Cerebellar cortex (tissue), 1 donor: ENCODE measurements around the gene SEPTIN8.
A peak's percentile ranks its signal among the peaks of the same experiment; 100 is the strongest.

Experiments
- DNase-seq: peaks from one replicate; pipeline ENCODE4 v3.0.0-alpha.2; 2015; ENCODE audit warnings: low spot score

The SEPTIN8 gene

DNA sequence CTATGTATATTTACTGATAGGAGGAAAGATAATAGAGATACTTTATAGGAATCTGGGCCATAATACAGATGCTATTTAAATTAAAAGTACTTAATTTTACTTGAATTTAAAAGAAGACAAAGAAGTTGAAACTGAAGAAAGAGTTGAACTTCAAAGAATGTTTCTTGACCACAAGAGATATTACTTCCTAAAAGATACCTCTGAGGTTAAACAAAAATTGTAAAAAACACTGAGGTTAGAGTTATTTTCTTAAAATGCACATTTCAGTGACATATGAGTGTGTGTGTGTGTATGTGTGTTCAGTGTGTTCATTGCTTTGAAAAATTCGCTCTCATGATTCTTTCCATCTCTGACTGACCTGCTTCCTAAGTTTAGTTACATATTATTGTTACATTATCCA lies 3.5 kb upstream of the SEPTIN8 start:
- DNase-seq = no peak

DNA sequence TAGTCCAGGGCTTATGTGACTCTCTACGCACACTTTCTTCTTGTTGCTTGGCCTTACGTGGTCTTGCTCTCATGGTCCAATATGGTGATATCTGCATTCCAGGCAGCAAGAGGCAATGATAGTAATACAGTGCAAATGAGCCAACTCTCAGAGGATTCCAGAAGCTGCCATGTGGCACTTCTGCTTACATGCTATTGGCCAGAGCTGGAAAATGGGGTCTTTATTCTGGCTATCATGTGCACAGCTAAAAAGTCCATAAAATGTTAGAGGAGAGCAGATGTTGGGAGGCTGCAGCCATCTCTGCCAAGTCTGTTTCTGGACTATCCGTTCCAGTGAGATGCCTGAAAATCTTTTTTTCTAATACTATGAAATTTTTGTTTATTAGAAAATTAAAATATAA lies 2.9 kb upstream of the SEPTIN8 start:
- no peak for DNase-seq

DNA sequence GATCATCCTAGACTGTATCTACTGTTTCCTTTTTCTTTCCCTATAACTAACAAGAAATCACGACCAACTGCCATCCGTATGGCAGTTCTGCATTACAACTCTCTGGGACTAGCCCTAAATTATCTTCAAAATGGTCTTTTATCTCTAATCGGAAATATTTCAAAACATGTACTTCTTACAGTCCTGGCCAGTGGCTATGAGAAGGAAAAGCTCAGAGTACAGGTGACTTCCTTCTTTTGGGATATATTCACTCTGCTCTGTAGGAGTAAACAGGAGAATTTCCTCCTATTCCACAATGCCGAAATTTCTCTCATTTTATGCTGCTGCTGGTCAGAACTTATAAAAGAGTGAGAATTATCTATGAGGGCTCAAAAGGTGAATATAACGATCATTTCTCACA lies 1.8 kb upstream of the SEPTIN8 start:
- no peak for DNase-seq

DNA sequence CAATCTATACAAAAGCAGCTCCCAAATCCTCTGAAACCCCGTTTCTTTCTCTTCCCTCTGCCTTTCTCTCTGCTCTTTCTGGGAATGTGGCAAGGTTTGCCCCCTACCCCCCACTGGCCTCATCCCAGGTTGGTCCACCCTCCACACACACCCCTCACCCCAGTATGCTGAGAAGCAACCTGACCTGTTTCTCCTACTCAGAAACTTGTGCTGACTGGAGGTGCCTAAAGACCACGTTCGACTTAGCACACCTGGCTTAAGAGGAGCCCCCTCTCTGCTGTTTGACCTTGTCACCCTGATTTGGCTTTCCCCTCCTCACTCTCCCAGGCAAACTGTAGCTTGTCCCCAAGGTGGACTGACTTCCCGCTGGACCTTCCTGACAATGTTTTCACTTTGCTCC lies 1.1 kb upstream of the SEPTIN8 start:
- DNase-seq = no peak

DNA sequence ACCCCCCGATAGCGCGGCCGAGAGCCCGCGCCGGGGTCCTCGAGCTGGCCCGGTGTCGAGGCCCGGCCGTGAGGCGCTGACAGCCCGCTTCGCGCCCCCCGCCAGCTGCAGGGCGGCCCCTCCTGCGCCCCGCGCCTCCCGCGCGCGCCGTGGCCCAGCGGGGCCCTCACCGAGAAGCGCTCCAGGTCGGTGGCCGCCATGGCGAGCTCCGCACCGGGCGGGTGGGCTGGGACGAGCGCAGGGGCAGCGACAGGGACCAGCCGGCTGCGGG lies 166 bp downstream of the SEPTIN8 start:
- DNase-seq = no peak

DNA sequence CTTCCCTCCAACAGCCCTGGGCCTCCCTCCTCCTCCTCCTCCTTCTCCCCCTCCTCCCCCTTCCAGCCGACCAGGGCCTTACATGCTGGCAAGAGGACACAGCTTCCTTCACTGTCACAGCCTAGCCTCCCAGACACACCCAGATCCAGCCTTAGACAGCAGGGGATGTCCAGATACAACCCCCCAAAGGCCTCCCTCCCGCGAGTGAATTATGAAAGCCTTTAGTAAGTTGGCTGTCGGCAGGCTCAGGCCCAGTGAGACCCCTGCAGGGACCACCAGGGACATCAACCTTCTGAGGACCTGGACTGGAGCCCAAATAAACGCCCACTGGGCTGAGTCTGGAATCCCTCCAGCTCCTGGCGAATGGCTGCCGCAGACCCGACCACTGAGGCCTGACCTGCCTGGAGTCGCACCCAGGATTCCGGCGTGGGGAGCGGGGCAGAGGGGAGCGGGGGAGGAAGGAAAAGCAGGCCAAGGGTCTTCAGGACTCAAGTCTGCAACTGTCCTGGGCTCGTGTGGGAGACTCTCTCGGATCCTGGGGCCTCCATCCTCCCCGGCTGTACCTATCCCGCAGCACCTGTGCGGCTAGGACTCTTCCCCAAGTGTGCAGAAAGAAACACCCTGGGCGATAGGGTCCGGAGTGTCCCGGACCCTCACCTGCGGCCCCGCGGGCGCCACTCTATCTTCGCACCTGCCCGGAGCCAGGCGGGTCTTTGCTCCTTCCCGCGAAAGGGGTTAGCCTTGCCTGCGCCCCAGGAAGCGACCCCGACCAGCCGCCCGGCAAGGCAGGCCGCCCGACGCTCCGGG lies 705 bp downstream of the SEPTIN8 start:
- peak; percentile 38 for DNase-seq

DNA sequence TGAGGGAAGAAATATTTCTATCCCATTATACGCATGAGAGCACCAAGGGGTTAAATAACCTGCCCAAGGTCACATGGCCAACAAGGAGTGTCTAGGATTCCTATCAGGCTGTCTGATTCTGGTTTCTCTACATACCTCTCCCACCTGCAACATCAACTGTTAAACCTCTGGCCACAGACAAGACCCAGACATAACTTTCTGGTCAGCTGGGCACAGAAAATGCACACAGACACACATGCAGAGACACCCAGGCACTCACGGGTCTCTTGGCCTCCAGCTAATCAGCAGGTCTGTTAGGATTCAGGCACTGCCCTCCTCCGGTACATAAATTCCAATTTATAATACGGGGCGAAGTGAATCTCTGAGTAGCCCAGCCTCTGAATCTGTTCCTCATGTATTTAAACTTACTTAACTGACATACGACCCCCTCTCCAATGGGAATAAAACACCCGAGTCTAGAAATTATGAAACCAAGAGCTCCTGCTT lies 1.5 kb downstream of the SEPTIN8 start:
- peak; percentile 60 for DNase-seq

DNA sequence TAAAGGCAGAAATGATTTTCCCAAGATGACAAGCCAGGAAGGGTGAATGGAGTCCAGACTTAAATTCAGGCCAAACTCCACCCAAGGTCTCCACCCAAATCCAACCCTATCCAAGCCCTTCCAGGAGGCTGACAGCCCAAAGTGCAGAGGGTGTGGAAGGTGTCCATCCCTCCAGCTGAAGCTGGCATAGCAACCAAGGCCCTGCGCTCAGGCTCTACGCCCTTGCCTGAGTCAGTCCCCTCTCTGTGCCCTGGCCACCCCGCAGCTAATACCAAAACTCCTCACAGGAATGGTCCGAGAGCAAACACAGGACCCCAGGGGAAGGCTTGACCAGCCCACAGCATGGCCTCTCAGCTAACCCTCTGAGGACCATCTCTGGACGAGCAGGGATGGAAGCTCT lies 2.1 kb downstream of the SEPTIN8 start:
- peak; percentile 27 for DNase-seq

DNA sequence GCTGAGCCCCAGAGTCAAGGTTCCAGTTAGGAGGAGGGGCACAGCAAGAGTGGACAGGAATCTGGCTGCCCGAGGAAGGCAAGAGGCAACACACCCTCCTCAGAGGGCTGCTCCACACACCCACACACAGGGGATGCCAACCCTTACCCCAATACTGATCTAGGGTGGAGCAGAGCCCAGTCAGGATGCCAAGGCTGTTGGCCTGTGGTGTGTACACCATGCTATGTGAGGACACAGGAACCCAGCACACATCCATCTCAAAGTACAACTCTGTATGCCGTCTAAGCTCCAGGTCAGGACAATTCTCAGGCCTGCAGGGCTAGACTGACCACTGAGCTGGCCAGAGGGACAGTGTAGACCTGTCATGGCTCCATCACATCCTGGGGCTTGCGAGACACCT lies 2.6 kb downstream of the SEPTIN8 start:
- DNase-seq = no peak

DNA sequence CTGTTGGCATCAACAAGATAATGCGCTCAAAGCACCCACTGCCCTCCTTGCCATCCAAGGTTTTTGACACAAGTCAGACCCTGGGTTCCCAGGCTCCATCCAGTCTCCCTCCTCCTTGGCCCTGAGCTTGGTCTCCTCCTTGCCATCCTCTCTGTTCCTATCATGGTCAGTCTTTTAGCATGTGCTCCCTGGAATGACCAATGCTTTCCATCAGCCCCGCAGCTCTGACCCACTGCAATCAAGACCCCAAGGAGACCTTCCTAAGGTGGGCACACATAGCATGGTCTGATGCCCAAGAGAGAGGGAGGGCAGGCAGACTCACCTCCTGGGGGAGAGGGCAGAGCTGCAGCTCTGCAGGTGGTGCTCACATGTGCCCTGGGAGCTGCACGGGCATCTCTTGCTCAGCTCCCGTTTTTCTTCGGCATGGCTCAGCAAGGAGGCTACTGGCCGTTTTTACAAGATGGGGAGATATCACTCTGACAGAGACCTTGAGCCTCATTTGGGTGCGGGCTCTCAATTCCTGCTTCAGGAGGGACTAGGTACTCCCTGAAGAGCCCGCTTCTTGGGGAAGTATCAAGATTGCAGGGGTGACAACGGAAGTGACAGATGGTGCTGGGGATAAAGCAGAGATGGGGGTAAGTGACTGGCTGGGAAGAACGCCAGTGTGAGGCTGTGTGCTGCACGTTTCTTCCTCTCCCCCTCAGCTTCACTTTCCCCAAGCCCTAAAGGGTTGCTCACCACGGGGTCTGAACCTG lies 3.3 kb downstream of the SEPTIN8 start:
- peak; percentile 62 for DNase-seq

DNA sequence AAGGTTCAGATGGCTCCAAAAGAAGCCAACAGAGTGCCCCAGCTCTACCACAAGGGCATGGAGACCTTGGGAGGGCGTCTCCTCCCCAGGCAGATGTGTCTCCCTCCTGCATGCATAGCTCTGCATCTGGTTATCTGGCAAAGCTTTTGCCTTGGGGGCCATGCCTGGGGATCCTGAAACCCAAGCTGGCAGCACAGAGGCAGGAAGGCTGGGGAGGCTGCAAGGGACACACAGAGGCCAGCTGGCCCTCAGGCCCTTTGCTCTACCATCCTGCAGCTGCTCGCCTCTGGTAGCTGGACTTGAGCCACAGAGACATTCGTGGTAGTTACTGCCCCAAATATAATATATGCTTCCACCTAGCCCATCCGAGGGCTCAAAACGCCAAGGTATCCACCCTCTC lies 3.9 kb downstream of the SEPTIN8 start:
- DNase-seq = no peak

DNA sequence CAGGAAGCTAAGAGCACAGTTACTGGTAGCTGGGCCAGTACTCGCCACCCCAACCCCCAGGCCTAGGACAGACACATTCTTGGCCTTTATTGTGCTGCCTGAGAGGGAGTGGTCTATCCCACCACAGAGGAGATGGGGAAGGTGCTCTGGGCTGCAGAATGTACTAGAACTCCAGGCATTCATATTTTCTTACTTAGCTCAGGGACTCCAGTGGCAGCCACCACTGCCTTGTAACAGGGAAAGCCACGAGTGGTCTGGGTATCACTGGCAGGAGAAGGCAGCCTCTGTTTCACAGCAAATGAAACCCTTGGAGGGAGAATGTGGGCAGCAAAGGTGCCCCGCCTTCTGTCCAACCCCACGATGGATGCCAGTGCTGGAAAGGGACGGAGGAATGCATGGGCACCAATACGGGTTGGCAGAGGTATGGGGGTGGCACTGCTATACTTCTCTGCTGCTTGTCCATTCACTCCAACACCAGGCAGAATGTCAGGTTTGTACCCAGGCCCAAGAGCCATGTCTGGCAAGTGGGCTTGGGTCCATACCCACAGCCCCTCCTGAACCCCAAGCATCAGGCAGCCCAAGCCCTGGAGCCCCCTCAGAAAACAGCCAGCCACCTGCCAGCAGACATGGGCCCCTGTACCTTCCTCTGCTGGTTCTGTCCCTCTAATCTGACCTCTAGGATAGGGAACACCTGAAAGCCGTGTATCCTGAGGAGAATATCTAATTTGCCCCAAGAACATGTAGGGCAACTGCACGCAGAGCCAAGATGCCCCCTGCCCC lies 4.6 kb downstream of the SEPTIN8 start:
- DNase-seq = peak; percentile 15

DNA sequence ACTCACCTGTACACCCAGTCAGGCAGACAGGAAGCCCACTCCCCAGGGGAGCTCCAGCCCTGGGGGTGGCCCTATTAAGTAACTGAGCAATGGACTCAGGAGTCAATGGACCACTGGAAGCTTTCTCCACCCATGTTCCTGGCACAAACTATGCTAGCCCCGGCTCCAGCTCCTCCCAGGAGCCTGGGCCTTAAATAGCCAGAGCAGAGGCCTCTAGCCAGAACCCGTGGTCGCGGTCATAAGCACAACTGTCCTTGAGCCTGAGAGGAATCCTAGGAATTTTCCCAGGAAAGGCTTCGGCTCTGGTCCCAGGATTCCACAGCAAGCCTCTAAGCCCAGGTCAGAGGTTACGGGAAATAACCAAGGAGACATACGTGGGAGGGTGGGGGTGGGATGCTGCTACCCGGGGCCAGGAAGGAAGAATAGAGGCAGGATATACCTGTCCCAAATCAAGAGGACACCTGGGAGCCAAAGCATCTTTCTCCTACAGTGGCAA lies 5.5 kb downstream of the SEPTIN8 start:
- peak; percentile 46 for DNase-seq

DNA sequence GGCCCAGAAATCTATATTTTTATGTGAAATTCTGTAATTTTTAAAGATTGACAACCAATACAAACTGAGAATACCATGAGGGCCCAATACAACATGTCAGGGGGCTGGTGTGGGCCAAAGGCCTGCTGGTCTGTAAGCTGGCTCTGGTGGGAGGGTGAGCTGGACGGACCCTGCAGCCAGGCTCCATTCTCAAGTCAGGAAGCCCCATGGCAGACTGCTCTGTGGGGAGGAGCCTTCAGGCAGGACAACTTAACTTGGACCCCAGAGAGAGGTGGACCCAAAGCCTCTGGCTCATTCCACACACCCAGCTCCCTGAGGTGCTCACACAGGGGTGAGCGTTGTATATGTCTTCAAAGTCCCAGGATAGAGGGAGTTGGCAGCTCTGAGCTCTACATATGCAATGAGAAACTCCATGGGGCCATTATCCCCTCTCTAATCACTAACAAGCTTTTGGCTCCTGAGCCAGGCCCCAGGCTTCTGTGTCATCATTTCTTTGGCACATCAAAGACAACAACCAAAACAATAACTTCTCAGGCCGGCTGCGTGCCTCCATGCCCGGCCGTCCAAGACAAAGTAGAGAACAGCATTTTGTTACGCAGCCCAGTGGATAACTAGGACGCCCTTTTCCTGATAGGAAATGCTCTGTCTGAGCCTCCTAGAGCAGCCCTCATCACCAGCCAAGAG lies 6.4 kb downstream of the SEPTIN8 start:
- DNase-seq = peak; percentile 39

DNA sequence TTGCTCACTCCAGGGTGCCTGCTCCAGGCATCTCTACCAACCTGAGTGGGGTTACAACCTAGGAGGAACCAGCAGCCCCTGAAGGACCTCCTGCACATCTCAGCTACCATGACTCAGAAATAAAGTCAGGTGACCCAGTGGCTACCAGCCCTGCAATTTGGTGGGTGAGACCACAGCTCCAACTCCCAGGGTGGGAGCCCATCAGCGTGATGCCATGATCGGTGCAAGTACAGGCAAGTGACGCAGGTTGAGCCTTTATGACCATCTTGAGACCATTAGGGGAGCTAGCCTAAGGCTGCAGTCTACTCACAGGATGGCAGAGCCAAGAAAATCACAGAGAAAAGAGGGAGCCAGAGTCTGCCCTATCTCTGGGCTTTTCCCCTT lies 8.6 kb downstream of the SEPTIN8 start:
- no peak for DNase-seq

DNA sequence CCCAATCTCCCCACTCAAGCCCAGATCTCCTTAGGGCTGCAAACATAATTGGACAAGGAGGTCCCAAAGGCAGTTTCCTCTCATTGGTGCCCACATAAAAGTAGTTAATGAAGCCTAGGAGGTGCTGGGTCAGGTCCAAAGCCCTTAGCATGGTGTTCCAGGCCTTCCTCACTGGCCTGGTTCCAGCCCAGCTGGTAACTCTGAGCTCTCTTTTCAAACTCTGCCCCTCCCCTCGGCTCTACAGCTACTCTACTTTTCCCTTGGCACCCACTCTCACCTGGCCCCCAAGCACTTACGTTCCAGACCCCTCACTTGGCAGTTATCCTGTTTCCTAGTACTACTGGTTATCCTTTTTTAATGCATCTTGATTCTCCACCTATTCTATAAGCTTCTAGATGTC lies 9.9 kb downstream of the SEPTIN8 start:
- DNase-seq = peak; percentile 43

DNA sequence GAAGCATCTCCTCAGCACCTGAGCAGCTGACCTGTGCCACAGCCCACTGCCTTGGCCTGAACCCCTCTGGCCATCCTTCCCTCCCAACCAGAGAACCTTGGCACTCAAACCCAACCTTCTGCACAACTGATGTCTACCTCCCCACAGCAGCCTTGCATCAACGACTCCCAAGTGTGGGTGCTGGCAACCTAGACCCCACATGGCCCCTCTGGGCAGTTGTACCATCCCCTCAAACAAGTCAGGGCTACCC lies 10.3 kb downstream of the SEPTIN8 start:
- DNase-seq = no peak

DNA sequence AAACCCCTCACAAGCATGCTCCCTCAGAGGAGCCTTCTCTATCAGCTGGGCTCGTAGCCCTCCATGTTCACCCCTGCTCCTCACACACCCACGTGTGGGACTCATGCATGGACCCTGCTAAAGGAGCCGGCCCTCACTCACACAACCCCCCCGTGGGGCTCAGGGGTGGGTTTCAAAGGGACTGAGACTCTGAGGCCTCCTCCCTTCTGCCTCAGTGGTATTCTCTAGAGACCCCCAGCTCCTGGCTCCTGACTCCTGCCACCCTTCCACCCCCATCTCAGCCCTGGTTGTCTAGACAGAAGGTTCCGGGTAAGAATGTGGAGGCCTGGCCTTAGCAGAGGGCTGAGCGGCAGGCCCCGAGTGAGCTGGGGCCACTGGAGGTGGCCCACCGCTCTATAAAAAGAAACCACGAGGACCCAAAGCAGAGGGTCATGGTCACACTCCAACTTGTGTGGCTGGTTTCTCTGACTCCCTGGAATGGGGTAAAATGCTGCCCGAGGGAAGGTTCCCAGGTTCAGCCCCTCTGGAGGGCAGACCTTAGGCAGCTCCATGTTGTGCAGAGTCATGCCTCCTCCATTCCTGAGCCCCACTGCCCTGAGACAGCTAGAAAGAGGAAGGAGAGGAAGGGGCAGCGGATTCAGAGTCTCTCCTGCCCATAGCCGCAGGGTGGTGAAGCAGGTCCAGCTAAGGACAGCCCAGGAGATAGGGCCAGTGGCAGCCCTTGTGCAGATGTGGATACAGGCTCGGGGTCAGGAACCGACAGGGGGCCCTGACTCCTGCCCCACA lies 10.8 kb downstream of the SEPTIN8 start:
- DNase-seq = no peak

DNA sequence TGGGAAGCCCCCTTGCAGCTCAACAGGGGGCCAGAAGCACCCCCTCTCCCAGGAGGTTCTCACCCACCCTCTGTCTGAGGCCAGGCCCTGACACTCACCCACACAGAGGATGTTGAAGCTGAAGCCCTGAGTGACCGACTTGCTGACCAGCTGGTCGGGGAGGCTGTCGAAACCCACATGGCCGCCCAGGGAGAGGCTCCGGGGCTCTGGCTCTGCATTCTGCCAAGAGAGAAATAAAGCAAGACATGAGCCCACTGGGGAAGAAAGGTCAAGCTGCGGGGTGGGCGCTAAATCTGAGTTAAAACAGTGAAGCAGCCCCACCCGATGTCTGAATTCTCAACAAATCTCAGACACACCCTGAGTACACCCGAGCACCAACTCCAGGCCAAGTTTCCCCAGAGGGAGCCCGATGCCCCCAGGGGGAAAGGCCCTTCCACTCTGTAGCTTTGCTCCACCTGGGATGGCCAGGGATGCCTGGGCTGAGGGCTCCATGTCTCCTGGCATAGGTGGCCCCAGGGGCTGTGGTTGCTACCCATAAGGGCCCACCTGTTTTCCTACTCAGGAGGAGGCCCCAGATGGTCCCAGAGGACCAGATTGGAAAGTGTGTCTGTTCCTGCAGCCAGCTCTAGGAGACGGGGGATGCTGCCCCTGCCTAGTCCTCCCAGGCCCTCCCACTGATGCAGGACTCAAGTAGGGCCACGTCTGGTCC lies 11.6 kb downstream of the SEPTIN8 start:
- DNase-seq = no peak

DNA sequence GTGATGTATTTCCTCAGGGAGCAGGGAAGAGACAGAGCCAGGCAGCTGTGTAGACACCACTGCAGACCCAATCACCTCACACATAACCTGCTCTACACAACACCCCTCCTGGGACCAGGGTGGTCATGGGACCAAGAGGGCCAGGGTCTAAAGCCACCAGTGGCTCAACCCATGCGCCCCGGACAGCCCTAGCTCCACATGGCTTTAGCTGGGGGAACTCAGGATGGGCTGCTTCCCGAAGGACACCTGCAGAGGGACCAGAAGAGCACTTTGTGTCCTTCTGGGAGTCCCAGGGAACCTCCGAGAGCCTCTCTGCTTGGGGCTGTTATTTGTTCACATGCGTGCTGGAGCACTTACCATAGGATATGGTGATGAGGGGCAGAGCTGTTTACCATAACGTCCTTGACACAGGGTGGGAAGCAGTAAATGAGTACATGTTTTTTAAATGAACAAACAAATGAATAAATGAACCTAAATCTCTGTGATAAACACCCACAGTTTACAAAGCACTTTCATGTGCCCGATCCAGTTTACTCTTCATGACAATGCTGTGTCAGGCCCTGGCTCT lies 12.3 kb downstream of the SEPTIN8 start:
- no peak for DNase-seq

DNA sequence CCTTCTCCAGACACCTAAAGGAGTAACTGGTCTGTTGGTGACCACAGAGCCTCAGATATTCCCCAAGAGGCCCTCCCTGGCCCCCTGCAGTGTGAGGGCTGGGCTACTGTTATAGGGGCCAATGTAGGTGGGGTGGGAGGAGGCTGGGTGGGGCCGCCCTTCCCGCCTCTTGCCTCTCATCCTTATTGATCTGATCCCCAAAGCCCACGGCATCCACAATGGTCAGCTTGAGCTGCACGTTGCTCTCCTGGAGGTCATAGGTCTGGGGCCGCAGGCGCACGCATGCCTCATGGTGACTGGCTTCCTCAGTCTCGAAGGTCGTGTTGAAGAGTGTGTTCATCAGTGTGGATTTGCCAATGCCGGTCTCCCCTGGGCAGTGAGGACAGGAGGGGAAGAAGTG lies 13.0 kb downstream of the SEPTIN8 start:
- no peak for DNase-seq
